HG03571 (cell line): ENCODE data around the gene DIABLO.
"Not testable (repeated sequence)": the region's sequence is repeated elsewhere in the genome, so short reads cannot be mapped to it uniquely, and the experiment has no call there.

Experiments used
- ATAC-seq: cut with Tn5 transposase; IDR thresholded peaks from one replicate; pipeline ENCODE4 v1.9.1; 2021; ENCODE audit not compliant: unreplicated experiment

Gene DIABLO

DNA sequence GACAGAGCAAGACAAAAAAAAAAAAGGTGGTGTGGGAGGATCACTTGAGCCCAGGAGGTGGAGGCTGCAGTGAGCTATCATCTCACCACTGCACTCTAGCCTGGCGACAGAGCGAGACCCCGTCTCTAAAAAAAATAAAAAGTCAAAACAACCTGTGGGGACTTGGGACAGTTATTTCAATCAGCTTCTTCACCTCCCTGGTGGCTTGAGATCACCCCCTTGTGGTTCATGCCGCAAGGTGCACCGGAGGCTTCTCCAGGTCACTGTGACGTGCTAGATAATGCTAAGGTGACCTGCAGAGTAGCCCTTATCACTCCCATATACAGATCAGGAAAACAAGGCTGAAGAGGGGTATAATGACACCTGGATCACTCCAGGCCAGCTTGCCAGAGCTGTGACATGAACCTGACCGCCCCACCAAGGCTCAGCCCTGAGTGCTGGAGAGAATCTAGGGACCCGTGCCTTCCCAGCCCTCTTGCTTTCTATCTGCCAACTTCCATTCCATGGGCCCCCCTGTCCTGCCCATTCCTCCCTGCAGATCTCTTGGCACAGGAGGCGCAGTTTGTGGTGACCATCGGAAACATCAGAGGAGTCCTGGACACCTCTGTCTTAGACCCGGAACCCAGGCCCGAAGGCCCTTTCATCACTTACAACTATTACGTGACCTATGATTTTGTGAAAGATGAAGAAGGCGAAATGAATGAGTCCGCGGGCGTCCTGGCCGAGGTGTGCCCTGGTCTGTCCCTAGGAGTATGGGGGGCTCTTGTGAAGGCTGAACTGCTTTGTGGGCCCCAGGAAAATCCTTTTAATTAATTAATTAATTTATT is 34.8 kb downstream of the DIABLO start:
- ATAC-seq: no peak

DNA sequence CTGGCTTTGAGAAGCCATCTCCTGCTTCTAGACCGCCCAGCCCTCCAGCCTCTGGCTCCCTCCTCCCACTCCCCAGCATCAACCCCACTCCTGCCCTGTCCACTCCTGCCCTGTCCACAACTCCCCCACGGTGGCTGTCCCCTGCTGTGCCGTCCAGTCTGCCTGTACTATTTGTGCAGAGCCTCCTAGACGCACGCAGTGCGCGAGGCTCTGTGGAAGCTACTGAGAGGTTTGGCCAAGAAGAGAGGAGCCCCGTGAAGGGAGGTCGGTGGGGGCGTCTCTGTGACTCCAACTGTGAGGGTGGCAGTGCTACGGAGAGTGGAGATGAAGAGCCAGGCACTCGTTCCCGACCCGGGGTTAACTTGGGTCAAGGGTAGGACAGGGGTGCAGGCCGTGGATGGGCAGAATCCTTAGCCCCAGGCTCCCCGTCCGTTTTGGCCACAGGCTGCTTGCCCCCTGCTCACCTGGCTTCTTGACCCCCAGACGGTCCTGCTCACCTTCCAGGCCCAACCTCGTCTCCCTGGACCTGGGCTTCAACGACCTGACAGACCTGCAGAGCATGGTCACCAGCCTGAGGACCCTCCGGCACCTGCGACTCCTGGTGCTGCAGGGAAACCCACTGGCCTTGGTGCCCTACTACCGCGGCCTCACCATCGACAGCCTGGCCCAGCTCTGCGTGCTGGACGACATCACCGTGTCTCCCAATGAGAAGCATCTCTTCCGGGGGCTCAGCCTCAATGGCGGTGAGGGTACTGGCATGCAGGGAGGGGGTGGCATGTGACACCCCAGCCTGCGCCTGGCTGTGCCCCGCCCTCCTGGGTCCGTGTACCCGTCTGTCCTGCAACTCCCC is 36.0 kb downstream of the DIABLO start:
- ATAC-seq: no peak

DNA sequence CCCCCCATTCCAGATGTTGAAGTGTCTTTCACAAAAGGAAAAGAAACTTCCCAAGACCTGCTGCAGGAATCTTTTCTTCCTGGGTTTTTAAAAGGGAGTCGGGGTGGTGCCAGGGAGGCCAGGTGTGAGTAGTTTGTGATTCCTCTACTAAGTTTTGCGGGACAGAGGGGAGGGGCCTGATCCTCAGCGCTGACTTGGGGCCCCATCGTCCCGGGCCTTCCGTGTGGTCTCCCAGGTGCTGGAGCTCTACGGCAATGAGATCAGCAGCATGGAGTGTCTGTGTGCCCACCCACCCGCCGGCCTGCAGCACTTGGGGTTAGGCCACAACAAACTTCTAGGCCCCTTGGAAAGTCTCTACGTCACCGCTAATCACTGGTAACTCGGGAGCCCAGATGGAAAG is 38.4 kb downstream of the DIABLO start:
- ATAC-seq: no peak

DNA sequence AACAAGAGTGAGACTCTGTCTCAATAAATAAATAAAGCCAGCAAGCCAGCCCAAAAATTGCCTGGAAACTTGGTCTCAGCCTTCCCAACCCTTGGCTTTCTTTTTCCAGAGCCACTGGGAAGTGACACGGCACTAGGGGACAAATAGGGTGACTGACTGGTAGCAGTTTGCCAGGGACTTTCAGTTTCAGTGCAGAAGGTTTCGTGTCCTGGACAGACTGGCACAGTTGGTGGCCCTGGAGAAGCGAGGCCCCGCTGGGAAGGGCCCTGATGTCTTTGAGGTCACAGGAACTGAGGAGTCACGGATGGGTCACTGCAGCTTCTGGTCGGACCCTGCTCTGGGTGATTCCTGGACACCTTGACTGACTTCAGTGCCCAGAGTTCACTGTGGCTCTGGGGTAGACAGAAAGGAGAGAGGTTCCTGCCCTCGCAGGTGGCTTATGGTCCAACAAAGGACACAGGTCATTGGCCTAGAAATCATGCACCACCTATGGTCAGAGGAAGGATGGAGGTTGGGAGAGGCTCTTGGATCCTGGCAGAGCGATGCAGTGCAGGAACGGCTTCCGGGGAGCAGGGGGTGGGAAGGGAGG is 40.3 kb downstream of the DIABLO start:
- ATAC-seq: no peak

DNA sequence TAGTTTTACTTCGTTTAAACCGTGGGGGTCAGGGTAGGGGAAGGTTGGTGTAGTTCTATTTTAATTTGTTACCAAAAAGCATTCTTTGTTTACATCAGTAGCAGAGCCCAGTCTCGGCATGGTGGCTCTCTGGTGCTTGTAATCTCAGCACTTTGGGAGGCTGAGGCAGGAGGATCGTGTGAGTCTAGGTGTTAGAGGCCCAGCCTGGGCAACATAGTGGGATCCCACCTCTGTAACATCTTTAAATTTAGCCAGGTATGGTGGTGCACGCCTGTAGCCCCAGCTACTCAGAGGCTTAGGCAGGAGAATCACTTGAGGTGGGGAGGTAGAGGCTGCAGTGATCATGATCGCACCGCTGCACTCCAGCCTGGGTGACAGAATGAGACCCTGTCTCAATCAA is 40.8 kb downstream of the DIABLO start:
- ATAC-seq: no peak

DNA sequence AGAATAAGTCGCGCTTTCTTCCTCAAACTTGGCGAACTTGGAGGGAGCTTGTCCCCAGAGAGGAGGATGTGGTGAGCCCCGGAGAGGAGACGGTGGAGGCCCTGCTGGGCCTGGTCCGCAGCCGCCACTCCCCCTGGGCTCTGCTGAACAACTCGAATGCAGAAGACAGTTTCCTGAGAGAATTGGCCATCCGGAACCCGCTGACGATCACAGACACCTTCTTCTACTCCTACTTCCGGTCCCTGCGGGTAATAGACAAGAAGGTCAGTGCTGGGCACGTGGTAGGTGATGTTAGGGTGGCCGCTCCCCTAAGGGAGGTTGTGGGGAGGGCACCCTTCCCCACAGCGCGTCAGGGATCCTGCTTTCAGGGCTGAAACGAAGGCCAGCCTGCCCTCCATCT is 41.3 kb downstream of the DIABLO start:
- ATAC-seq: no peak

DNA sequence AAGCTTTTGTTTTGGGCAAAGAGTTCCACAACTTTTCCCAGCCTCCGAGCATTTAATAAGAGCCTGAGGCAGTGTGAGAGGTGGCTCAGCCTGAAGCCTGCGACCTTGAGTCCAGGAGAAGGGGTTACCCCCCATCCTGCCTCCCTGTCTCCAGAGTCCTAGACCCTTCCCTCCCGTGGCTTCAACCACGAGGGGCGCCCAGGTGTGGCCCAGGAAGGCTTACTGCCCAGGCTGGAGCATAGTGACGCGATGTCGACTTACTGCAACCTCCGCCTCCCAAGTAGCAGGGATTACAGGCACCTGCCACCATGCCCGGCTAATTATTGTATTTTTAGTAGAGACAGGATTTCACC is 42.3 kb downstream of the DIABLO start:
- no peak for ATAC-seq

DNA sequence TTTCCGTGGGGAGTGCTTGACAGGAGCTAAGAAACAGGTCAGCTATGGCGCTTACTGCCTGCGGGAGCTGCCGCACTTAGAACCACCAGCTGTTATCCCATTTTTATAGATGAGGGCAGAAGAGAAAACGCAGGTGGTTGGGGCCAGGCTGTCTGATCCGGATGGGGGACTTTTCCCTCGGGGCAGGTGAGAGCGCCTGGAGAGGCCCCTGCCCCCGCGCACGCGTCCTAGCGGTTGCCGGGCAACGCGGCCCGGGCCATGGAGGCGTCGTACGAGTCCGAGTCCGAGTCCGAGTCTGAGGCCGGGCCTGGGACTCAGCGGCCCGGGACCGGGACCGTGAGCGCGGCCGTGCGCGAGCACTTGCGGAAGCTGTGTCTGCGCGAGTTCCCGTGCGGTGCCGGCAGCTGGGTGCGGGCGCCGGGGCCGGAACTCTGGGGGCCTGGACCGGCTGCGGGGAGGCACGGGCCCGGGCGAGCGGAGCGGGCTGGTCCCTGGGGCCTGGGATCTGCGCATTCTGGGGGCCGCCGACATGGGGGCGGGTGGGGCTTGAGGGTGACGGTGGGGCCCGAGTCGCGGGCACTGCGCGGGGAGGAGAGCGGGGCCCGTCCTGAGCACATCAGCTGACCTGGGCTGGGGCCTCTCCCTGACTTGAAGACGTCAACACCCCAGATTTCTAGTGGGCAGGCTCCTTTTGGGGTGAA is 42.8 kb downstream of the DIABLO start, which contains the start of gene LRRC43:
LRRC43 (plus strand) TSS at position 237 of the 701 bp plus-strand sequence; CDS start at position 259, 22 bp downstream.
- no peak for ATAC-seq

DNA sequence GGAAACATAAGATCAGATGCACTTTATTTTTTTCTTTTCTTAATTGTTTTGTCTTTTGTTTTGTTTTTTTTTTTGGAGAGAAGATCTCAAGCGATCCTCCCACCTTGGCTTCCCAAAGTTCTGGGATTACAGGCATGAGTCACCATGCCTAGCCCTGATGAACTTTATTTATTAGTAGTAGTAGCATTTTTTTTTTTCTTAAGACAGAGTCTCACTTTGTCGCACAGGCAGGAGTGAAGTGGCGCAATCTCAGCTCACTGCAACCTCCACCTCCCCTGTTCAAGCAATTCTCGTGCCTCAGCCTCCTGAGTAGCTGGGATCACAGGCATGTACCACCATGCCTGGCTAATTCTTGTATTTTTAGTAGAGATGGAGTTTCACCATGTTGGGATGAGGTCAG is 49.4 kb downstream of the DIABLO start:
- ATAC-seq: not testable (repeated sequence)

DNA sequence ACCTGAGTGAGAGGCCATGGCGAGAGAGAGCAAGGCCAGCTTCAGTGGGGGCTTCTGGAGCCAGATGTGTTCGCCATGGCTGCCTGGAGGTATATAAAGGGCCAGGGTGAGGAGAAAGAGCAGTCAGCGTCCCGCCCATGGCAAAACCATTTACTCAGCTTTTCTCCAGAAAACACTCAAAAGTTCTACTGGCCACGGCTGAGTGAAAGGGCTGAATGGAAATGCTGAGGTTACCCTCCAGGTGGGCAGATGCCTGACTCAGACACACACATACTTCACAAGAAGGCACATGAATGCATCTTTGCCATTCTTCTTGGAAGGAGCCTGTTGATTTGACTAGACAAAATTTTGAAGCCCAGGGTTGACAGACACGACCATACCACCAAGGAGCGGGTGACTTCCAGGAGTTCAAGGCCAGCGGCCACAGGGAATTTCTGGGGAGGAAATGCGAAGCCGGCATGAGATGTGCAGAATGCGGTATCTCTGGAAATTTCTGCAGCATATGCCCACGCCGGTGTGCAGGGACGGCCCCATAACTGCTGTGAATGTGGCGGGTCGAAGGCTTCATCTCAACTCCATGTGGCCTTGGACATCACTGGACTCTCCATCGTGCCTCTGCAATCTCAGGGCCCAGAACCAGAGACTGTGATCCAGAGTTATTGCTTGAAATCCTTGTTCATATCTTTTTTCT is 51.6 kb downstream of the DIABLO start, which contains the start of gene IL31:
IL31 (minus strand) TSS at position 67 of the 691 bp plus-strand sequence; CDS start at position 18, 49 bp downstream.
- no peak for ATAC-seq

DNA sequence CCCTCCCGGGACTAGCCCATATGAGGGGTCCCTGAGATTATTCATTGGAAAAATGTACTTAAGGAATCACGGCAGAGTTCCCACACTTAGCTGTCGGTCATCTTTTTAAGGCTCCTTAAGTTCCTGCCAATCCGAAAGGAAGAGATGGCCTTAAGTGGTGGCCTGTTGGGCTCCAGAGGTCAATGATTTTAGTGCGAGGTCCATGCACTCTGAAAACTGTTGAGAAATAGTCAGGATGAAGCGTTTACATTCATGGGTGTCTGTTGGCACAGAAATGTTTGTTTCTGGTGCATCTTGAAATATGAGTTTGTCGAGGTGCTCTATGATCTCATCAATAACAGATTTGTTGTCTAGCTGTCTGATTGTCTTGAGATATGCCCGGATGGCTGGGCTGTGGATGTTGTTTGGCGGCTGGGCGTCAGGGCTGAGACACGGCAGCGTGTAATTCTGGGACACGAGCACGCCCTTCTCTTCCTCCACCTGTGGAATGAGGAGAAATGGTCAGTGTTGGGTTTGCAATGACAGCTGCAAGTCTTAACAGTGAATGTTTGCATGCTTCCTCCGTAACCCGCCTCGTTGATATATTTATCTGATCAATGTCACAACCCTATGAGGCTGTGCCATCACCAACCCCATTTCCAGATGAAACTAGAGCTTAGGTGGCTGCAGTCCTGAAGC is 53.5 kb downstream of the DIABLO start:
- no peak for ATAC-seq

DNA sequence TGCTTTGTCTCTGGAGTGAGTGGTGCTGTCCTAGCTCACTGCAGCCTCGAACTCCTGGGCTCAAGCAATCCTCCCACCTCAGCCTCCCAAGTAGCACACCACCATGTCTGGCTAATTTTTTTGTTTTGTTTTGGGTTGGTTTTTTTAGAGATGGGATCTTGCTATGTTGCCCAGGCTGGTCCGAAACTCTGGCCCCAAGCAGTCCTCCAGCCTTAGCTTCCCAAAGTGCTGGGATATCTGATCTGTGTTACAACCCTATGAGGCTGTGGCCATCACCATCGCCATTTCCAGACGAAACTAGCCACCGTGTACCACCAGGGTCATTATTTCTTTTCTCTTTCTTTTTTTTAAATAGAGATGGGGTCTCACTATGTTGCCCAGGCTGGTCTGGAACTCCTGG is 54.5 kb downstream of the DIABLO start:
- no peak for ATAC-seq

DNA sequence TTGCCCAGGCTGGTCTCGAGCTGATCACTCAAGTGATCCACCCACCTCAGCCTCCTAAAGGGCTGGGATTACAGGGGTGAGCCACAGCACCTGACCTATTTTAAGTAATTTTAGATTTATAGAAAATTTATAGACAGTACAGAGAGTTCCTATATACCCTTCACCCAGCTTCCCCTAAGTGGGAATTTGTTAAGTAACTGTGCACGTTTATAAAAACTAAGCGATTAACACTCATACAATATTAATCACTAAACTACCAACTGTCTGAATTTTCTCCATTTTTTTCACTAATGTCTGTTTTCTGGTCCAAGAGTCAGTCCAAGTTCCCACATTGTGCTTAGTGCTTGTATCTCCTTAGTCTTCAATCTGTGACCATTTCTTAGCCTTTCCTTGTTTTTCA is 57.4 kb downstream of the DIABLO start:
- no peak for ATAC-seq

DNA sequence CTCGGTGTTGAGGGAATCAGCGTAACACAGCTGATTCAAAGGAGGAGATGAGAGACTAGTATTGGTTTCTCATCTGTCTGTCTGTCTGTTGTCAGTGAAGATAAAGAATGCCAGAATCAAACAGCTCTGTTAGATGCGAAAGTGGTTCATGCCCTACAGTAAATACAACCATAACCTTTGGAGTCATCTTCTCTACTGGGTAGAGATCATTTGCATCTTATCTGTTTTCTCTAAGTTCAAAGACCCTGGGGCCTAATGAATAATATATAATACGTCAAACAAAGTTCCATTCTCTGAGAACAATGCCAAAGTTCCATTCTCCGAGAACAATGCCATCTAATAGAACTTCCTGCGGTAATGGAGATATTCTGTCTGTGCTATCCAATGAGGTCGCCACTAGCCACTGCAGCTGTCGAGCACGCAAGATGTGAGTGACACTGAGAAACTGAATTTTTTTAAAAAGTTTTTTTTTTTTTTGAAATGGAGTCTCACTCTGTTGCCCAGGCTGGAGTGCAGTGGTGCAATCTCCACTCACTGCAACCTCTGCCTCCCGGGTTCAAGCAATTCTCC is 58.4 kb downstream of the DIABLO start:
- no peak for ATAC-seq

DNA sequence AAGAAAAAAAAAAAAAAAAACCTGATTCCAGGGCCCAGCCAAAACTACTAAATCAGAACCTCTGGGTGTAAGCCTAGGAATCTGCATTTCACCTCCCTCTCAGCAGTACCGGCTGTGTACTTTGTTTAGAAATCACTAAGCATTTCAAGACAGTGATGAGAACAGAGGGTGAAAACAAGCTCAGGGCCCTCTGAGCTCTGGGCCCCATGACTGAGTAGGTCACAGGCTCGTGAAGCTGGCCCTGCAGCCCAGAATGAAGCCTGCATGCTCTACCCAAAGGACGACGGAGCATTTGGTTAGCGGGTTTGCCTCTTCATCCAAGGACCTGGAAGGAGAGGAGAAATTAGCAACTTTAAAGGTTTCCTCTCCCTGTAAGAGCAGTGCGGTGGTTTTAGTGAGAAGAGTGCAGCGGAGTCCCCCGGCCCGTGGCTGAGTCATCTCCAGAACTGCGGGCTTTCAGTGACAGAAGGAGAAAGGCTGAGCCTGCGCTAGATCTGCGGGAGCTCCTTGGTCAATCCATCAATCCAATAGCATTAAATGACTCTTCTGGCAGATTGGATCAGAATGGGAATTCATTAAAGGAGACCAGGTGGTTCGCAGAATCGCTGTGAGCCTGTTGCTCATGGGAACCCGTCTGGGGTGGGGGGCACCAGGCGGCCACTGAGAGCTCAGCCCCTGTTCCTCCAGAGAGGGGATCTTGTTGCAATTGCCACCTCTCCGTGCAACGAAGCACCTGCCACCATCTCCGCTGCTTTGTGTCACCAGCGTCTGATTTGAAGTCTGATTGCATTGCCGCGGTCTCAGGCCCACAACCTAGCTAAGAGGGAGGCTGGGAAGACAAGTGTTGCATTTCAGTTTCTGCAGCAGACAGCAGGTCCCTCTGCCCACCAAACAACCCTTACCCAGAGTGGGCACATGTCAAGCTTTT is 59.2 kb downstream of the DIABLO start:
- peak; percentile 59 for ATAC-seq

DNA sequence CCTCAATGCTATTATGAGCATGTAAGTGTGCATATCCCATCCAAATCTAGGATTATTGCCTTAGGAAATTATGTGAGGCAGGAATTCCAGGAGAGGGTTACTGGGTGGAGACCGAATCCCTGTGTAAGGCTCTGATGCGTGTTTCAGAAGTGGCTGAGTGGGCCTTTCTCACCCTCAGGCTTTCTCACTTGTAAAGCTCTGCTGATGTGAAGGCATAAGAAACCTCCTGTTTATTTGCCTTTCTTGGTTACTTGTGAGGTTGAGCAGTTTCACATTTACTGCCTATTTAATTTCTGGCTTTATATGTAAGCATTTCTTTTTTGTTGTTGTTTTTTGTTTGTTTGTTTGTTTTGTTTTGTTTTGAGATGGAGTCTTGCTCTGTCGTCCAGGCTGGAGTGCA is 62.9 kb downstream of the DIABLO start:
- ATAC-seq: no peak

DNA sequence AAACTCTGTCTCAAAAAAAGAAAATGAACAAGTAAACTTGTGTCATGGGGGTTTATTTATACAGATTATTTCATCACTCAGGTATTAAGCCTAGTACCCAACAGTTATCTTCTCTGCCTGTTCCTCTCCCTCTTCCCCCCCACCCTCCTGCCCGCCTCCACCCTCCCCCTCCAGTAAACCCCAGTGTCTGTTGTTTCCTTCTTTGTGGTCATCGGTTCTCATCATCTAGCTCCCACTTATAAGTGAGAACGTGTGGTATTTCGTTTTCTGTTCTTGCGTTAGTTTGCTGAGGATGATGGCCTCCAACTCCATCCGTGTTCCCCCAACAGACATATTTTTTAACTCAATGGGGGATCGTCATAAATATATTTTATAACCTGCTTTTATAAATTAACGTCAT is 64.2 kb downstream of the DIABLO start:
- no peak for ATAC-seq

DNA sequence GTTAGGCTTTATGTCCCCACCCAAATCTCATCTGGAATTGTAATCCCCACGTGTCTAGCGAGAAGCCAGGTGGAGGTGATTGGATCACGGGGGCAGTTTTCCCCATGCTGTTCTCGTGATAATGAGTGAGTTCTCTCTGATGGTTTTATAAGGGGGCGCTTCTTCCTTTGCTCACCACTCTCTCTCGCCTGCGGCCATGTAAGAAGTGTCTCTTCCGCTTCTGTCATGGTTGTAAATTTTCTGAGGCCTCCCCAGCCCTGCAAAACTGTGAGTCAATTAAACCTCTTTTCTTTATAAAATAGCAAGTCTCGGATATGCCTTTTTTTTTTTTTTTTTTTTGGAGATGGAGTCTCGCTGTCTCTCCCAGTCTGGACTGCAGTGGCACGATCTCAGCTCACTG is 65.1 kb downstream of the DIABLO start:
- ATAC-seq: no peak

DNA sequence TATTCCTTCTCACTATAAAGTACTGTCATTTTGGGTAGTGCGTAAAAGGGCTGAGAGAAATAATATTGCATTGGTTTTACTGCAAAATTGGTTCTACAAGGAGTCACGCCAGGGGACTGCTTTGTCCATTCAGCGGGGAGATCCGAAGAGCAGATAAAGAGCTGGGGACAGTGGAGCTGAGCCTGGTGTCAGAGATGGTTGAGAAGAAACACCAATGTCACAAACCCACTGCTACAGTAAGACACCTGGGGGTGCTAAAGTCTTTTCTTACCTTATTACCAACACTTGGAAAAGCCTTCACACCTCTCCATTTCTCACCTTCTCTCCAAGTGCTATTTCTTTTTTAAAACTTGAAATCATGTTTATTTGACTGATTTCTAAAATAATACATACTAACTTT is 66.0 kb downstream of the DIABLO start:
- no peak for ATAC-seq
